Heart left ventricle (tissue), 13 donors: ENCODE measurements around the gene RASSF1.

Experiments used
- POLR2A ChIP-seq, 2 donors: fragments of 450-650 bp; IDR thresholded peaks; one replicate each; pipeline ENCODE4 v1.6.1; 2017; ENCODE audit warnings: antibody characterized with exemption in 2 of 2, mild to moderate bottlenecking in 2 of 2, moderate library complexity in 2 of 2
- TF ChIP-seq, protein P1 (sequence below), 12 donors: fragments of 200-600 bp; sonication (generic) in 4 of 12; IDR thresholded peaks; one replicate each; pipeline versions ENCODE4 v1.5.0 to v1.8.0; 2018 to 2022; ENCODE audit warnings: antibody characterized with exemption in 12 of 12, mild to moderate bottlenecking in 5 of 12
- donor health status: ischemic (EF 13 %, LVEDD 7.1; RV severe dilation, severe dysfunction).
- donor health status: DM: no; HTN: yes; CAD: no.
- donor health status: DM: no; HTN: no; CAD: no.
- donor health status: ischemic (EF 25% LVEDD 6.9; RV normal size, moderate dysfunction).
- donor health status: ischemic (EF 25% LVEDD 5.7; RV mildly dilated, moderate dysfunction).
- donor health status: ischemic (EF 35%, LVEDD 5.7; RV mildly dilated, moderate dysfunction).
- donor health status: nonischemic (EF 11% LVEDD 7.7; RV severe dilation, severe dysfunction).
- donor health status: DM: yes; HTN: yes; CAD: no.
- donor health status: PGD.
- donor health status: ischemic (EF 29% LVEDD 5.4; RV normal size, mild dysfunction).
- donor health status: nonischemic (EF 23%, LVEDD 6.1; RV moderate dilation, normal function).

DNA sequence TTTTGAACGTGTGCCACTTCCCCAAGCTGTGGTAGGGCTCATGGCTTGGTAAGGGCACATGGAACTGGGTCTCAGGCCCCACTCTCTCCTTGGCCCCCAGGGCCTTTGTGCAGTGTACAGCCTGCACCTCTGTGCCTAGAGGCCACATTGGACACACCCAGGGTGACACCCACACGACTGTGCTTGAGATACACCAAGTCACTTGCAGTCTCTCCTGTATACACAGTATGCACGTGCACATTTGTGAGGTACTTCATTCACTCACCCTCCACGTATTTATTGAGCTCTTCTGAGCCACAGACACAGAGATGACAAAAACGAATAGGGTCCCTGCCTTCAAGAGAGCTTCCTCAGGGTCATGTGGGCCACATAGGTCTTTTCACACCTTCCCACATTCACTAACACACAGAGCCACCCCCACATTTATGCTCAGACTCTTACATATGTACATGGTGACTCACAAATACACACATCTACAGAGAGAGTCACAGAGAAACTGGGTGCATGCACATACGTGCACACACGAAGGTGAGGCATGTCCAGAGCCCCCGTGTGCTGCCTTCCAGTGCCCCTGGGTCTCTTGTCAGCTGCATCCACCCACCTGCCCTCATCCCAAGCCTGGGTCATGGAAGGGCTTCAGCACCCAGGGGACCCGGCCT is 28.5 kb upstream of the RASSF1 start:
- TF ChIP-seq, protein P1, sequence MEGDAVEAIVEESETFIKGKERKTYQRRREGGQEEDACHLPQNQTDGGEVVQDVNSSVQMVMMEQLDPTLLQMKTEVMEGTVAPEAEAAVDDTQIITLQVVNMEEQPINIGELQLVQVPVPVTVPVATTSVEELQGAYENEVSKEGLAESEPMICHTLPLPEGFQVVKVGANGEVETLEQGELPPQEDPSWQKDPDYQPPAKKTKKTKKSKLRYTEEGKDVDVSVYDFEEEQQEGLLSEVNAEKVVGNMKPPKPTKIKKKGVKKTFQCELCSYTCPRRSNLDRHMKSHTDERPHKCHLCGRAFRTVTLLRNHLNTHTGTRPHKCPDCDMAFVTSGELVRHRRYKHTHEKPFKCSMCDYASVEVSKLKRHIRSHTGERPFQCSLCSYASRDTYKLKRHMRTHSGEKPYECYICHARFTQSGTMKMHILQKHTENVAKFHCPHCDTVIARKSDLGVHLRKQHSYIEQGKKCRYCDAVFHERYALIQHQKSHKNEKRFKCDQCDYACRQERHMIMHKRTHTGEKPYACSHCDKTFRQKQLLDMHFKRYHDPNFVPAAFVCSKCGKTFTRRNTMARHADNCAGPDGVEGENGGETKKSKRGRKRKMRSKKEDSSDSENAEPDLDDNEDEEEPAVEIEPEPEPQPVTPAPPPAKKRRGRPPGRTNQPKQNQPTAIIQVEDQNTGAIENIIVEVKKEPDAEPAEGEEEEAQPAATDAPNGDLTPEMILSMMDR (IDR thresholded peaks at IDR 0.05): no peak
- no peak for TF ChIP-seq POLR2A (IDR thresholded peaks at IDR 0.05)
